Measurements from ENCODE around the gene ELF3.
A peak's percentile ranks its signal among the peaks of the same experiment; 100 is the strongest.
"Not testable (repeated sequence)": the region's sequence is repeated elsewhere in the genome, so short reads cannot be mapped to it uniquely, and the experiment has no call there.

Gene ELF3

DNA sequence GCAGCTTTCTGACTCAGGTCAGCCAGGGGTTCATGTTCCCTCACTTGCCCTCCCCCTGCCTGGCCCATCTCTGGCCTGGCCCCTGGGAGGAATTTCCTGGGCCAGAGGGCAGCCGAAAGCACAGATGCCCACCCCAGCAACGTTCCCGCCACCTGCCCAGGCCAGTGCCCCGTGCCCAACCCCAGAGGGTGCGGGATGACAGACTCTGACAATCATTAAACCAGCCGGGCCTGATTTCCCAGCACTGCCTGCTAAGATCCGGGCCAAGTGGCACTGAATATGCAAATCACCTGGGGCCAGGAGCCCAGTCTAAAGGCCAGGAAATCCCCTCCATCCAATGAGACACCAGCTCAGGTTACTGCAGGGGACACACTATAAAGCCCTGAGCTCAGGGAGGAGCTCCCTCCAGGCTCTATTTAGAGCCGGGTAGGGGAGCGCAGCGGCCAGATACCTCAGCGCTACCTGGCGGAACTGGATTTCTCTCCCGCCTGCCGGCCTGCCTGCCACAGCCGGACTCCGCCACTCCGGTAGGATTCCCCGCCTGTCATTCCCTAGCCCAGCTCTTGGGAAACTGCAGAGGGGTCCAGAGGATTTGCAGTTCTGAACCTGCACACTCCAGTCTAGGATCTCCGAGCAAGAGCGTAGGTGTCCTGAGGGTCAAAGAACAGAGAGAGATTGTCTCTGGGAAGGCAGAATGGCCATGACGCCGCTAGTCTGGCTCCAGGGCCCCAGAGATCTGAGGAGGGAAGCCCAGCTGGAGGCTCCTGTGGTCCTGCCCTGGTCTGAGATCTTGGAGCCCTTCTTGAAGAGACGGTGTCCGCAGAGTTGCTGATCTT is at the start of gene ELF3:
ELF3 (plus strand) TSS at position 408 of the 836 bp plus-strand sequence. CDS start 550 bp downstream, outside the sequence.
- no peak for DNase-seq (ENCODE audit: low read depth, low spot score)

DNA sequence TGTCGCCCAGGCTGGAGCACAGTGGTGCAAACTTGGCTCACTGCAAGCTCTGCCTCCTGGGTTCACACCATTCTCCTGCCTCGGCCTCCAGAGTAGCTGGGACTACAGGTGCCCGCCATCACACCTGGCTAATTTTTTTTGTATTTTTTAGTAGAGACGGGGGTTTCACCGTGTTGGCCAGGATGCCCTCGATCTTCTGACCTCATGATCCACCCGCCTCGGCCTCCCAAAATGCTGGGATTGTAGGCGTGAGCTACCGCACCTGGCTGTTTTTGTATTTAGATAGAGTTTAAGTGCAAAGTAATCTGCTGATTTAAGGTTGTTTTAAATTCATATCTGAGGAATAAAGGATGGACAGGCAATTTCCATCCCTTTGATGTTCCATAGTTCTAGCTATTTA is 48.0 kb upstream of the ELF3 start:
- not testable (repeated sequence) for DNase-seq (ENCODE audit: low read depth, low spot score)

GRCh38 chr1:201964261-201964660 is 46.1 kb upstream of the ELF3 start:
- DNase-seq (ENCODE audit: low read depth, low spot score): no peak

GRCh38 chr1:201966171-201966570 is 44.2 kb upstream of the ELF3 start:
- DNase-seq (ENCODE audit: low read depth, low spot score): no peak

GRCh38 chr1:201968202-201968925 is 42.0 kb upstream of the ELF3 start:
- DNase-seq (ENCODE audit: low read depth, low spot score): no peak

DNA sequence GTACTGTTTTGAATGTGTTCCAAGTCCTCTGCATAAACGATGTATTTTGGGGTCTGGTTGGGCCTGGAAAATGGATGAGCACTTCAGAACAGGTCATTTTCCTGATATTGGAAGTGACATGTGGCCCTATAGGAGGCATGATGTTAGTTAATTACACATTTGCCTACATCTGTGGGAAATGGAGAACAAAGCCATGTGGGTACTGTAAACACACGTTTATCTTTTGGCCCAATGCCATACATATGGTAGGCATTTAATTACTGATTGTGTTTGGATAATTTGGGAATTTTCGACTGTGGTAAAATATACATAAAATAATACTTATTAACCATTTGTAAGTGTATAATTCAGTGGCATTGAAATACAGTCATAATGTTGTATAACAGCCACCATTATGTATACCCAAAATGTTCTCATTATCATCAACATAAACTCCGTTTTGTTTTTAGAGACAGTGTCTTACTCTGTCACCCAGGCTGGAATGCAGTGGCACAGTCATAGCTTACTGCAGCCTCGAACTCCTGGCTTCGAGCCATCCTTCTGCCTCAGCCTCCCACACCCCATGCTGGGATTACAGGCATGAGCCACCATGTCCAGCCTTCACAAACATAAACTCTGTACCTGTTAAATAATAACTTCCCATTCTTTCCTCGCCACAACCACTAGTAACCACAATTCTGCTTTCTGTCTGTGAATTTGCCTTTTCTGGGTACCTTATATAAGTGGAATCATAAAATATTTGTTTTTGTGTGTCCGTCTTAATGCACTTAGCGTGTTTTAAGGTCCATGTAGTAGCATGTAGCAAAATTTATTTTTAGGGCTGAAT is 39.8 kb upstream of the ELF3 start:
- no peak for DNase-seq (ENCODE audit: low read depth, low spot score)

- DNase-seq (ENCODE audit: low read depth, low spot score): peak; percentile 31
Observed at GRCh38 chr1:201982082-201982622, 28.2 kb upstream of the ELF3 start.

- no peak for DNase-seq (ENCODE audit: low read depth, low spot score)
Observed at GRCh38 chr1:201982623-201983379, 27.6 kb upstream of the ELF3 start, which contains the start of gene RNPEP. TSS of gene RNPEP (plus strand) at chr1:201982648. CDS start at chr1:201982667, 19 bp downstream.

DNA sequence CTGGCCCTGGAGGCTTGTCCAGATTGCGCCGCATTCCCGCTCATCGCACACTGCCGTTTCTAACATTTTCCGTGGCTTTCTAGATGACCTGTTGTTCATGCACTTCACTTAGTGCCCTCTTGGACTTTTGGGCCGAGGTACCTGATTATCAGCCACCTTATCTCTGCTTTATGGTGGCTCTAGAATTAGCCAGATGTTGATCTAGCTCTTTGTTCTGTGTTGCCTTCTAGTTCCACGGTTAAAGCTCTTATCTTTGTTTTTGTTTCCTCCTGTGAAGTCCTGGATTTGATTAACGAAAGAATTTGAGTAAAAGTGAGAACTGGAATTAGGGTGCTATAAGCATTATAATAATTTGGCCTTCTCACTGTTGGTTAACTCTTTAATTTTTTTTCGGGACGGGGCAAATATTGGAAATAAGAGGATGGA is 27.0 kb upstream of the ELF3 start:
- DNase-seq (ENCODE audit: low read depth, low spot score): no peak

DNA sequence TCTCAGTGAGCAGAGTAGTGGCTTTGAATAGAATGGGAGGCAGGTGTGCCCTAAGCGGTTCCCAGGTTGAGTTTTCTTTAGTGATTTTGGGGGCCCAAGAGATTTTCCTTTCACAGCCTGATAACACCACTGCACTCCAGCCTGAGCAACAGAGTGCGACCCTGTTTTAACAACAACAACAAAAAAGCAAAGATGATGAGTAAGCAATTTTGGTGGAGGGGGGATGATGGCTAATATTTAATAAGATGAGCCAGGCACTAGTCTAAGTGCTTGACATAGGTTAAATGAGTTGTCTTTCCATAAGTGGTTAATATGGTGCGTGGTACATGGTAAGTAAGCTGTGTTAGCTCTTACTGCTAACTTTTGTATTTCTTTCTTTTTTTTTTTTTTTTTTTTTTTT is 25.9 kb upstream of the ELF3 start:
- DNase-seq (ENCODE audit: low read depth, low spot score): no peak

- DNase-seq (ENCODE audit: low read depth, low spot score): no peak
Observed at GRCh38 chr1:201985355-201985754, 25.0 kb upstream of the ELF3 start.

GRCh38 chr1:201988601-201989000 is 21.8 kb upstream of the ELF3 start:
- DNase-seq (ENCODE audit: low read depth, low spot score): no peak

- DNase-seq (ENCODE audit: low read depth, low spot score): no peak
Observed at GRCh38 chr1:201989354-201990128, 20.8 kb upstream of the ELF3 start.

GRCh38 chr1:201990427-201990826 is 20.0 kb upstream of the ELF3 start:
- DNase-seq (ENCODE audit: low read depth, low spot score): no peak

- DNase-seq (ENCODE audit: low read depth, low spot score): no peak
Observed at GRCh38 chr1:201999625-202000238, 10.7 kb upstream of the ELF3 start.

- no peak for DNase-seq (ENCODE audit: low read depth, low spot score)
Observed at GRCh38 chr1:202002507-202002906, 7.9 kb upstream of the ELF3 start.

DNA sequence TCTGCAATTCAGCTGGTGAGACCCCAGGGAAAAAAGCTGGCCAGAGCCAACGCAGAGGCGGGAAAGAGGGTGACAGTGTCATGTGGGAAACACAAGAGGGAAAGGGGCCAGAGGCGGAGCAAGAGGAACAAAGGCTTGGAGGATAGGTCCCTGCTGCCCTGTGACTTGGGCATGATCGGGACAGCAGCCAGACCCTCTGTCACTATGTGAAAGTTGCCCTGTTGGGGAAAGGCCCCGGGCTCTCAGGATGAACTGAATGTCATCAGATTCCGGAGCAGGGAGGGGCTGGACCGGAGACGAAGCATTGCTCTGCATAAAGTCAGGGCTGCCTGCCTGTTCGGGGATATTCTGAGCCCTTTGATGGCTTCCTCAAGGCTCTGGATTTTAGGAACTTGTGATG is 5.7 kb upstream of the ELF3 start:
- no peak for DNase-seq (ENCODE audit: low read depth, low spot score)

- DNase-seq (ENCODE audit: low read depth, low spot score): no peak
Observed at GRCh38 chr1:202005958-202006357, 4.4 kb upstream of the ELF3 start.

GRCh38 chr1:202007304-202007703 is 3.1 kb upstream of the ELF3 start:
- no peak for DNase-seq (ENCODE audit: low read depth, low spot score)

All from activated naive CD8-positive, alpha-beta T cell treated with anti-CD3 and anti-CD28 coated beads, Interleukin-2, amount 50 U/mL, for 16 hours (primary cell).